GM18907 (cell line): Measurements from ENCODE around the gene DTX1.

Experiments used
- ATAC-seq: cut with Tn5 transposase; IDR thresholded peaks from one replicate; pipeline ENCODE4 v1.9.1; 2021; ENCODE audit warnings: mild to moderate bottlenecking, moderate library complexity; ENCODE audit not compliant: unreplicated experiment

Gene DTX1

GRCh38 chr12:113092607-113093408, 36.3 kb downstream of the DTX1 start:
- no peak for ATAC-seq

GRCh38 chr12:113093409-113094101, 37.0 kb downstream of the DTX1 start:
- ATAC-seq: no peak

- no peak for ATAC-seq
Measured at GRCh38 chr12:113094738-113095137, 38.2 kb downstream of the DTX1 start.

GRCh38 chr12:113095405-113095804, 38.9 kb downstream of the DTX1 start:
- ATAC-seq: no peak

- no peak for ATAC-seq
Measured at GRCh38 chr12:113096675-113097461, 40.3 kb downstream of the DTX1 start.

GRCh38 chr12:113097716-113098440, 41.3 kb downstream of the DTX1 start:
- no peak for ATAC-seq

- no peak for ATAC-seq
Measured at GRCh38 chr12:113098441-113099028, 42.0 kb downstream of the DTX1 start.

GRCh38 chr12:113099364-113099763, 42.8 kb downstream of the DTX1 start:
- ATAC-seq: no peak

- ATAC-seq: no peak
Measured at GRCh38 chr12:113099764-113100163, 43.2 kb downstream of the DTX1 start.

GRCh38 chr12:113101751-113102150, 45.2 kb downstream of the DTX1 start:
- ATAC-seq: no peak

- ATAC-seq: no peak
Measured at GRCh38 chr12:113102811-113103210, 46.3 kb downstream of the DTX1 start.

- no peak for ATAC-seq
Measured at GRCh38 chr12:113103756-113104450, 47.4 kb downstream of the DTX1 start.

GRCh38 chr12:113104953-113105510, 48.5 kb downstream of the DTX1 start:
- ATAC-seq: no peak

- no peak for ATAC-seq
Measured at GRCh38 chr12:113105606-113106271, 49.2 kb downstream of the DTX1 start.

GRCh38 chr12:113106361-113106760, 49.8 kb downstream of the DTX1 start:
- no peak for ATAC-seq

GRCh38 chr12:113108308-113108707, 51.8 kb downstream of the DTX1 start:
- no peak for ATAC-seq

- ATAC-seq: no peak
Measured at GRCh38 chr12:113109360-113109759, 52.8 kb downstream of the DTX1 start.

- ATAC-seq: no peak
Measured at GRCh38 chr12:113109872-113110599, 53.5 kb downstream of the DTX1 start.
